Thyroid gland (tissue), 4 donors: ENCODE measurements around the gene ARMC9. TPM values are rescaled to one million over a fixed set of nuclear protein-coding genes. Genes with fewer than 3 reads are reported as not detected.

Experiments used
- DNase-seq, 2 donors: peaks; one replicate each; pipeline ENCODE4 v3.0.0-alpha.2; 2019
- H3K27ac ChIP-seq, 3 donors: fragments of 200-600 bp; sonication (generic); 1 replicate in 2 of 3; 2 replicates in 1 of 3; pipeline ENCODE4 v1.5.1; 2016 to 2019; ENCODE audit warnings: mild to moderate bottlenecking in 1 of 3, moderate library complexity in 1 of 3
- H3K27me3 ChIP-seq: fragments of 200-600 bp; sonication (generic); one replicate; pipeline ENCODE4 v1.5.1; 2019
- H3K36me3 ChIP-seq, 2 donors: fragments of 200-600 bp; sonication (generic); one replicate each; pipeline ENCODE4 v1.5.1; 2016 to 2019
- H3K4me1 ChIP-seq, 2 donors: fragments of 200-600 bp; sonication (generic); one replicate each; pipeline ENCODE4 v1.5.1; 2017 to 2019
- H3K4me3 ChIP-seq, 3 donors: fragments of 200-600 bp; sonication (generic); replicated peaks in 1 of 3; 1 replicate in 2 of 3; 2 replicates in 1 of 3; pipeline ENCODE4 v1.5.1; 2016; ENCODE audit warnings: mild to moderate bottlenecking in 1 of 3
- H3K9me3 ChIP-seq: fragments of 200-600 bp; sonication (generic); one replicate; pipeline ENCODE4 v1.5.1; 2017
- POLR2A ChIP-seq, 2 donors: fragments of 450-650 bp; IDR thresholded peaks; one replicate each; pipeline ENCODE4 v1.6.1; 2017; ENCODE audit warnings: antibody characterized with exemption in 2 of 2, mild to moderate bottlenecking in 2 of 2, moderate library complexity in 1 of 2
- WGBS, 2 donors: methylation state at CpG; one replicate each; pipeline ENCODE4 v1.1.5; 2017; 5-methylcytosine and 5-hydroxymethylcytosine counted together
- intact Hi-C: fragments of 100-400 bp; cut with DNase I; formaldehyde crosslinking; loops from one replicate; pipeline ENCODE4 v1.15.1; 2023
- total RNA-seq, 4 donors: library from RNA; depleted of rRNA; stranded (reverse); fragments of >200 nt; gene quantifications; one replicate each; pipeline ENCODE4 v1.2.3, GENCODE V29; 2016
- TF ChIP-seq, protein P1 (sequence below), 6 experiments: fragments of 200-600 bp in 3 of 6; fragments of 450-650 bp in 3 of 6; sonication (generic) in 3 of 6; IDR thresholded peaks; one replicate each; pipeline ENCODE4 v1.5.1; 2016 to 2019; ENCODE audit warnings: antibody characterized with exemption in 6 of 6, mild to moderate bottlenecking in 2 of 6, inconsistent platforms in 1 of 6, moderate library complexity in 1 of 6

The ARMC9 gene
- total RNA-seq, 4 donors from 2014 or later, result 20.3 to 30.7 (median 28.0) TPM

DNA sequence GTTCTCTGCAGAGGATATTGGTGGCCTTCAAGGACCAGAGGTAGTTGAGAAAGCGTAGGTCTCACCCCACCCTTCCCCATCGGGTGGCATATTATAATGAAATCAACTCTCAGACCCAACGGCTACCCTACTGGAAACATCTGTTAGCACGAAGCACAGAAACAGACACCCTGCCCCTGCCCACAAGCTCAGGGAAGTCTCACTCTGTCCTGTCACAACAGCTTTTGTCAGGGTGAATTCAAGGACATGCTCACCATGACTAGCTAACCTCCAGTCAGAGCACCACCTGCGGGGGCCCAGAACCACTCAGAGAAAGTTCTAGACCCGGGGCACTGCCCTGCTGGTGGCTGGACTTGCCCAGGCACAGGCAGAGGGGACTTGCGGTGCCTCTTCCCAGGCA lies 193.6 kb downstream of the ARMC9 start:
- Histone ChIP-seq H3K4me1 (peaks cover 0 to 12% of the 10 kb centered on the region in 2 donors), H3K9me3 (no peaks in the 10 kb centered on the region), H3K27ac (no peak overlapping the region), H3K36me3 (no peaks in the 10 kb centered on the region), H3K4me3 (no peak overlapping the region), H3K27me3 (no peaks in the 10 kb centered on the region)
- TF ChIP-seq, protein P1, sequence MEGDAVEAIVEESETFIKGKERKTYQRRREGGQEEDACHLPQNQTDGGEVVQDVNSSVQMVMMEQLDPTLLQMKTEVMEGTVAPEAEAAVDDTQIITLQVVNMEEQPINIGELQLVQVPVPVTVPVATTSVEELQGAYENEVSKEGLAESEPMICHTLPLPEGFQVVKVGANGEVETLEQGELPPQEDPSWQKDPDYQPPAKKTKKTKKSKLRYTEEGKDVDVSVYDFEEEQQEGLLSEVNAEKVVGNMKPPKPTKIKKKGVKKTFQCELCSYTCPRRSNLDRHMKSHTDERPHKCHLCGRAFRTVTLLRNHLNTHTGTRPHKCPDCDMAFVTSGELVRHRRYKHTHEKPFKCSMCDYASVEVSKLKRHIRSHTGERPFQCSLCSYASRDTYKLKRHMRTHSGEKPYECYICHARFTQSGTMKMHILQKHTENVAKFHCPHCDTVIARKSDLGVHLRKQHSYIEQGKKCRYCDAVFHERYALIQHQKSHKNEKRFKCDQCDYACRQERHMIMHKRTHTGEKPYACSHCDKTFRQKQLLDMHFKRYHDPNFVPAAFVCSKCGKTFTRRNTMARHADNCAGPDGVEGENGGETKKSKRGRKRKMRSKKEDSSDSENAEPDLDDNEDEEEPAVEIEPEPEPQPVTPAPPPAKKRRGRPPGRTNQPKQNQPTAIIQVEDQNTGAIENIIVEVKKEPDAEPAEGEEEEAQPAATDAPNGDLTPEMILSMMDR (IDR thresholded peaks at IDR 0.05), result no peak
- no peak for TF ChIP-seq POLR2A (IDR thresholded peaks at IDR 0.05)
- WGBS, 2 donors, result 73 to 79% methylated on average over 4 to 7 of the region's 7 CpGs
- intact Hi-C loops, result no loop called here
- no peak for DNase-seq

DNA sequence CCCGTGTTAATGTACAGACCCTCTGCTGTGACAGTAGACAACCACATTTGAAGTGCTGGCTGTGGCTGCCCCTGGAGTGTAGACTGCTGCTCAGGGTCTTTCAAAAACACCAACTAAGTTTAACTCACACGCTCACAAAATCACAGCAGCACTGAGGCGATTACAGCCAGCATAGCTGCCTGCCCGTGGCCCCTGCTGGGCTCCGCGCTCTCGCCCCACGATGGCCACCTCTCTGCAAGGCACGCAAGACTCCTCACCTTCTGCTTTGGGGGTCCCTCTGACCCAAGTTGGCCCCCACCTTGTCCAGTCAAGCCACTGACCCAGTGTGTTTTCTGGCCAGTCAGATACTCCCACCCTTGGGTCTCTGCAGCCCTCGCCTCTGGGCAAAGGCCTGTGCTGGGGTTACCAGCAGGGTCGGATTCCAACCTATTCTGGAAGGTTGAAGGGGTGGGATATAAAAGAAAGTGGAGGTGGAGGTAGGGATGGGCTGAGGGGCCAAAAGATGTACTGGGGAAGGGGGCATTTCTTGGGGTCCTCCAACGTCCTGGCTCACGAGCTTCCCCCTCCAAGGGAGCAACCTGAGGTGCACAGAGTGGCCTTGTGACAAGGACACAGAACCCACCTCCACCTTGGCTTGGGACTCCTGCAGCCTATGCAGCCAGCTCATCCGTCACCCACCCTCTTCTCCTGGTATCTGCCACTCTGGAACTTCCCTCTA lies 194.2 kb downstream of the ARMC9 start:
- no peak for DNase-seq
- TF ChIP-seq, protein P1 (IDR thresholded peaks at IDR 0.05), result no peak
- no peak for TF ChIP-seq POLR2A (IDR thresholded peaks at IDR 0.05)
- intact Hi-C loops, result no loop called here

DNA sequence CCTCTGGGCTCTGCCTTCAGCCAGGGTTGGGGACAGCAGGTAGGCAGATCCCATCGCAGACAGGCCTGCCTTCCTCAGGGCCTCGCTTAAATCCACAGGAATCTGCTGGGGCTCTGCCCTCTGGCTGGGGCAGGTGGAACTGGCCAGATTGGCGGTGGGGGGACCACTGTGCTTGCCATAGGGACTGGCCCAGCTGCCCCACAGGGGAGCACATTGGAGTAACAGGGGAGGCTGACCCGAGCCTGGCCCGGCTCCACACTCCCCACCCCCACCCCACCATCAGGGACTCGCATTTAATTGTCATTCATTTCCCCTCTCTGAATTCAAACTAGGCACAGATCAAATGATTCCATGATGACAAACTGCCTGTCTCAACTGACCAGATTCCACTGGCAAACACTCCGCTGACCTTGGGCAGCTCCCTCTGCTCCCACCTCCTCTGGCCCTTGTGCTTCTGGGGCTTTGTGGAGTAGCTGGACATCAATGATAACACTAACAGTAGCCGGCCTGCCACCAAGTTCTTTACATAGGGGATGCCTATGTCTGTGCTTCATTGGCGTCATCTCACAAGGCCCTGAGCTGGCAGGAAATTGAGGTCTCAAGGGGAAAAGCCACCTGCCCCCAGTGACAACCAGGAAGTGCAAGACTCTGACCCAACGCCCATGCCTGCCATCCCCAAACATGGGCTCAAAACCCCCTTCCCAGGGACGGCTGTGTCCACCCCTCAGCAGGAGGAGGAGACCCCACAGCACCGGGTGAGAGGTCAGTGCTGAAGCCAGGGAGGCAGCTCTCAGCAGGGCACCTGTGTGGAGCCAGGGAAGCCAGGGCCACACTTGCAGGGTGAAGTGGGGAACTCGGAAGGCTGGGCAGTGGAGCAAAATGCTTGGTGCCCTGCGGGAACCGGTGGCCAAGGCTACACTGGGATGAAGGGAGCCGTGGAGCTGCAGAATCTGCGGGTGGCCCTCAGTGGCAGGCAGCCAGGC lies 195.0 kb downstream of the ARMC9 start:
- no peak overlapping the region for H3K4me3 ChIP-seq

More for the DNA sequence above, 194.2 kb downstream of the ARMC9 start:
- Histone ChIP-seq H3K27me3 (no peaks in the 10 kb centered on the region), H3K27ac (no peak overlapping the region), H3K4me3 (no peak overlapping the region), H3K9me3 (no peaks in the 10 kb centered on the region), H3K36me3 (no peaks in the 10 kb centered on the region), H3K4me1 (peaks cover 0 to 12% of the 10 kb centered on the region in 2 donors)
- 92% methylated on average over 14 of the region's 14 CpGs for WGBS, 2 donors

DNA sequence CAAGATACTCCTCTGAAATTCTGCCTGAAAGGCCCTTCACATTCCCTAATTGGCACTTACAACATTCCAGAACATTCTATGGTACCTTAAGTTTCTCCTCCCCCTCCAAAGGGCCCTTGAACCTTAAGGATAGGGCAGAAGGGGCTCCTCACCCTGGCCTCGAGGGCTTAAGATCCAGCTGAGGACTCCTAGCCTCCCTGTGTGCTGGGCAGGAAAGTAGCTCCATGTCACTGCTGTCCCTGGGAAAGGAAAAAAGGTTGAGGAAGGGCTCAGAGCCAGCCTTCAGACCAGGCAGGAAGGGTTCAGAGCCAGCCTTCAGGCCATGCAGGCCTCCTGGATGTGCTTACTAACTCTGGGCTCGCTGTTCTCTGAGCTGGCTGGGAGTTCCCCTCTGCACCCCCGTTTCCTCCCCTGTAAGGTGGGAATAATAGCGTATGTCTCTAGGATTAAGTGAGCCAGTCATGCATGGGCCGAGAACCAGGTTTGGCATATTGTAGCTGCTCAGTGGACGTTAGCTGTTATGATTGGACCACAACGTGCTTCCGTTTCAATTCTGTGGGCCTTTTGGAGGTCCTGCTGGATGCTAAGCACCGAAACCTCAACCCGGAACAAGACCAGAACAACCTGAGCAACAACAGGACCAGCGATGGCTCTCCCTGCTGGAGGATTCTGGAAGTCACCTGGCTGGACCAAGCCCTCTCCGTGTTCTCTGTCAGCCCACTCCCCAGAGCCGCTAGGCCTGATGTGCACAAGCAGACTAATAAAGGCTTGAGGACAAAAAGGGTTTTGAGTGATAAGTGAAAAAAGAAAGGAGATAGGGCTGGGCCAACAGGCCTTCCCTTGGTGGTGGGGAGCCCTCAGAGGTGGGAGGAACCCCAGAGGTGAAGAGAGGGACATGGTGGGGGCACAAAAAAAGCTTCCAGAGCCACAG lies 196.0 kb downstream of the ARMC9 start:
- 61 to 73% methylated on average over 12 to 13 of the region's 13 CpGs for WGBS, 2 donors
- peak overlapping the region in 1 of 3 donors; percentile 58 for H3K27ac ChIP-seq
- no peaks in the 10 kb centered on the region for H3K36me3 ChIP-seq
- H3K27me3 ChIP-seq, result no peaks in the 10 kb centered on the region
- peaks cover 0 to 12% of the 10 kb centered on the region in 2 donors for H3K4me1 ChIP-seq
- H3K9me3 ChIP-seq, result no peaks in the 10 kb centered on the region
- TF ChIP-seq POLR2A (IDR thresholded peaks at IDR 0.05), result no peak
- TF ChIP-seq, protein P1 (IDR thresholded peaks at IDR 0.05), result peak in 2 of 6 experiments; percentile 11 to 14
- intact Hi-C loops, result no loop called here
- H3K4me3 ChIP-seq, result peak overlapping the region in 1 of 3 donors; percentile 44
- DNase-seq, result peak; percentile 17 to 25

More for the DNA sequence above, 195.0 kb downstream of the ARMC9 start:
- intact Hi-C loops, result no loop called here
- peak in 1 of 2 donors; percentile 43 for DNase-seq
- no peaks in the 10 kb centered on the region for H3K36me3 ChIP-seq
- no peaks in the 10 kb centered on the region for H3K9me3 ChIP-seq
- WGBS, 2 donors, result 66 to 72% methylated on average over 7 to 14 of the region's 17 CpGs
- no peaks in the 10 kb centered on the region for H3K27me3 ChIP-seq
- peak overlapping the region in 1 of 3 donors; percentile 58 for H3K27ac ChIP-seq
- TF ChIP-seq, protein P1 (IDR thresholded peaks at IDR 0.05), result no peak
- no peak for TF ChIP-seq POLR2A (IDR thresholded peaks at IDR 0.05)
- H3K4me1 ChIP-seq, result peaks cover 0 to 12% of the 10 kb centered on the region in 2 donors
